ENCODE measurements around the gene SNX10.
"Not testable (repeated sequence)": the region's sequence is repeated elsewhere in the genome, so short reads cannot be mapped to it uniquely, and the experiment has no call there.

The SNX10 gene

GRCh38 chr7:26284477-26284876 is 7.2 kb upstream of the SNX10 start:
- H3K27me3 ChIP-seq (ENCODE audit: control insufficient read depth, insufficient read depth, low read length) = no peaks in the 10 kb centered on the region
- no peak overlapping the region for H3K9ac ChIP-seq (ENCODE audit: low read length)
- H3K4me1 ChIP-seq (ENCODE audit: control insufficient read depth, insufficient read depth, low read length) = no peaks in the 10 kb centered on the region
- no peak overlapping the region for H3K4me3 ChIP-seq (ENCODE audit: low read length)
- no peaks in the 10 kb centered on the region for H3K9me3 ChIP-seq (ENCODE audit: control insufficient read depth, low read length)
- no peaks in the 10 kb centered on the region for H3K36me3 ChIP-seq (ENCODE audit: control insufficient read depth, insufficient read depth, low read length)

- H3K27me3 ChIP-seq (ENCODE audit: control insufficient read depth, insufficient read depth, low read length) = no peaks in the 10 kb centered on the region
These were observed 6.5 kb upstream of the SNX10 start for GRCh38 chr7:26284995-26285632.

GRCh38 chr7:26286157-26286556 is 5.5 kb upstream of the SNX10 start:
- Histone ChIP-seq H3K36me3 (ENCODE audit: control insufficient read depth, insufficient read depth, low read length) (no peaks in the 10 kb centered on the region), H3K9ac (ENCODE audit: low read length) (no peak overlapping the region), H3K4me3 (ENCODE audit: low read length) (no peak overlapping the region), H3K27me3 (ENCODE audit: control insufficient read depth, insufficient read depth, low read length) (no peaks in the 10 kb centered on the region), H3K4me1 (ENCODE audit: control insufficient read depth, insufficient read depth, low read length) (no peaks in the 10 kb centered on the region), H3K9me3 (ENCODE audit: control insufficient read depth, low read length) (no peaks in the 10 kb centered on the region)

More at GRCh38 chr7:26284995-26285632, 6.5 kb upstream of the SNX10 start:
- no peaks in the 10 kb centered on the region for H3K9me3 ChIP-seq (ENCODE audit: control insufficient read depth, low read length)
- no peaks in the 10 kb centered on the region for H3K4me1 ChIP-seq (ENCODE audit: control insufficient read depth, insufficient read depth, low read length)
- no peak overlapping the region for H3K9ac ChIP-seq (ENCODE audit: low read length)
- no peaks in the 10 kb centered on the region for H3K36me3 ChIP-seq (ENCODE audit: control insufficient read depth, insufficient read depth, low read length)
- no peak overlapping the region for H3K4me3 ChIP-seq (ENCODE audit: low read length)

- H3K9me3 ChIP-seq (ENCODE audit: control insufficient read depth, low read length); H3K36me3 ChIP-seq (ENCODE audit: control insufficient read depth, insufficient read depth, low read length); H3K4me3 ChIP-seq (ENCODE audit: low read length); H3K4me1 ChIP-seq (ENCODE audit: control insufficient read depth, insufficient read depth, low read length); H3K27me3 ChIP-seq (ENCODE audit: control insufficient read depth, insufficient read depth, low read length); H3K9ac ChIP-seq (ENCODE audit: low read length): not testable (repeated sequence)
These were observed 3.5 kb upstream of the SNX10 start for GRCh38 chr7:26288126-26288525.

- H3K9ac ChIP-seq (ENCODE audit: low read length) = no peak overlapping the region
- no peak overlapping the region for H3K4me3 ChIP-seq (ENCODE audit: low read length)
- no peaks in the 10 kb centered on the region for H3K36me3 ChIP-seq (ENCODE audit: control insufficient read depth, insufficient read depth, low read length)
- no peaks in the 10 kb centered on the region for H3K9me3 ChIP-seq (ENCODE audit: control insufficient read depth, low read length)
- no peaks in the 10 kb centered on the region for H3K27me3 ChIP-seq (ENCODE audit: control insufficient read depth, insufficient read depth, low read length)
- peaks cover 8% of the 10 kb centered on the region for H3K4me1 ChIP-seq (ENCODE audit: control insufficient read depth, insufficient read depth, low read length)
These were observed 411 bp upstream of the SNX10 start for GRCh38 chr7:26291251-26291650.

- Histone ChIP-seq H3K4me3 (ENCODE audit: low read length) (no peak overlapping the region), H3K4me1 (ENCODE audit: control insufficient read depth, insufficient read depth, low read length) (peaks cover 8% of the 10 kb centered on the region), H3K36me3 (ENCODE audit: control insufficient read depth, insufficient read depth, low read length) (no peaks in the 10 kb centered on the region), H3K9ac (ENCODE audit: low read length) (no peak overlapping the region), H3K27me3 (ENCODE audit: control insufficient read depth, insufficient read depth, low read length) (no peaks in the 10 kb centered on the region), H3K9me3 (ENCODE audit: control insufficient read depth, low read length) (no peaks in the 10 kb centered on the region)
These were observed 1.3 kb downstream of the SNX10 start for GRCh38 chr7:26292768-26293560.

- Histone ChIP-seq H3K27me3 (ENCODE audit: control insufficient read depth, insufficient read depth, low read length) (no peaks in the 10 kb centered on the region), H3K36me3 (ENCODE audit: control insufficient read depth, insufficient read depth, low read length) (no peaks in the 10 kb centered on the region), H3K9me3 (ENCODE audit: control insufficient read depth, low read length) (no peaks in the 10 kb centered on the region), H3K9ac (ENCODE audit: low read length) (no peak overlapping the region), H3K4me3 (ENCODE audit: low read length) (no peak overlapping the region), H3K4me1 (ENCODE audit: control insufficient read depth, insufficient read depth, low read length) (peaks cover 8% of the 10 kb centered on the region)
These were observed 2.1 kb downstream of the SNX10 start for GRCh38 chr7:26293569-26294308.

- H3K9me3 ChIP-seq (ENCODE audit: control insufficient read depth, low read length) = no peaks in the 10 kb centered on the region
- peaks cover 8% of the 10 kb centered on the region for H3K4me1 ChIP-seq (ENCODE audit: control insufficient read depth, insufficient read depth, low read length)
- no peak overlapping the region for H3K9ac ChIP-seq (ENCODE audit: low read length)
- H3K36me3 ChIP-seq (ENCODE audit: control insufficient read depth, insufficient read depth, low read length) = no peaks in the 10 kb centered on the region
- H3K4me3 ChIP-seq (ENCODE audit: low read length) = no peak overlapping the region
- H3K27me3 ChIP-seq (ENCODE audit: control insufficient read depth, insufficient read depth, low read length) = no peaks in the 10 kb centered on the region
These were observed 3.4 kb downstream of the SNX10 start for GRCh38 chr7:26295015-26295414.

- Histone ChIP-seq H3K4me3 (ENCODE audit: low read length) (no peak overlapping the region), H3K9ac (ENCODE audit: low read length) (no peak overlapping the region), H3K27me3 (ENCODE audit: control insufficient read depth, insufficient read depth, low read length) (no peaks in the 10 kb centered on the region), H3K9me3 (ENCODE audit: control insufficient read depth, low read length) (no peaks in the 10 kb centered on the region), H3K4me1 (ENCODE audit: control insufficient read depth, insufficient read depth, low read length) (peaks cover 8% of the 10 kb centered on the region), H3K36me3 (ENCODE audit: control insufficient read depth, insufficient read depth, low read length) (no peaks in the 10 kb centered on the region)
These were observed 3.9 kb downstream of the SNX10 start for GRCh38 chr7:26295586-26295985.

- H3K27me3 ChIP-seq (ENCODE audit: control insufficient read depth, insufficient read depth, low read length) = no peaks in the 10 kb centered on the region
- no peaks in the 10 kb centered on the region for H3K36me3 ChIP-seq (ENCODE audit: control insufficient read depth, insufficient read depth, low read length)
- H3K9ac ChIP-seq (ENCODE audit: low read length) = no peak overlapping the region
- H3K9me3 ChIP-seq (ENCODE audit: control insufficient read depth, low read length) = no peaks in the 10 kb centered on the region
- no peaks in the 10 kb centered on the region for H3K4me1 ChIP-seq (ENCODE audit: control insufficient read depth, insufficient read depth, low read length)
- H3K4me3 ChIP-seq (ENCODE audit: low read length) = no peak overlapping the region
These were observed 6.9 kb downstream of the SNX10 start for GRCh38 chr7:26298472-26299058.

GRCh38 chr7:26305090-26305868 is 13.6 kb downstream of the SNX10 start:
- no peaks in the 10 kb centered on the region for H3K27me3 ChIP-seq (ENCODE audit: control insufficient read depth, insufficient read depth, low read length)
- H3K4me1 ChIP-seq (ENCODE audit: control insufficient read depth, insufficient read depth, low read length) = no peaks in the 10 kb centered on the region
- no peaks in the 10 kb centered on the region for H3K9me3 ChIP-seq (ENCODE audit: control insufficient read depth, low read length)
- H3K4me3 ChIP-seq (ENCODE audit: low read length) = no peak overlapping the region
- H3K9ac ChIP-seq (ENCODE audit: low read length) = no peak overlapping the region
- no peaks in the 10 kb centered on the region for H3K36me3 ChIP-seq (ENCODE audit: control insufficient read depth, insufficient read depth, low read length)
